IMR-90 (cell line): Measurements from ENCODE around the gene ARHGEF3.

ENCODE experiments used
- SMC3 ChIP-seq: fragments of 150-350 bp; IDR thresholded peaks from 2 replicates; pipeline ENCODE4 v1.6.1; 2016; ENCODE audit warnings: low read depth, mild to moderate bottlenecking, antibody characterized with exemption, low read length, moderate library complexity
- TF ChIP-seq, protein P1 (sequence below): conservative IDR thresholded peaks from 2 replicates; pipeline ENCODE4 v1.5.1; 2012; ENCODE audit warnings: mild to moderate bottlenecking, low read depth, low read length, improper control_type of control experiment

DNA sequence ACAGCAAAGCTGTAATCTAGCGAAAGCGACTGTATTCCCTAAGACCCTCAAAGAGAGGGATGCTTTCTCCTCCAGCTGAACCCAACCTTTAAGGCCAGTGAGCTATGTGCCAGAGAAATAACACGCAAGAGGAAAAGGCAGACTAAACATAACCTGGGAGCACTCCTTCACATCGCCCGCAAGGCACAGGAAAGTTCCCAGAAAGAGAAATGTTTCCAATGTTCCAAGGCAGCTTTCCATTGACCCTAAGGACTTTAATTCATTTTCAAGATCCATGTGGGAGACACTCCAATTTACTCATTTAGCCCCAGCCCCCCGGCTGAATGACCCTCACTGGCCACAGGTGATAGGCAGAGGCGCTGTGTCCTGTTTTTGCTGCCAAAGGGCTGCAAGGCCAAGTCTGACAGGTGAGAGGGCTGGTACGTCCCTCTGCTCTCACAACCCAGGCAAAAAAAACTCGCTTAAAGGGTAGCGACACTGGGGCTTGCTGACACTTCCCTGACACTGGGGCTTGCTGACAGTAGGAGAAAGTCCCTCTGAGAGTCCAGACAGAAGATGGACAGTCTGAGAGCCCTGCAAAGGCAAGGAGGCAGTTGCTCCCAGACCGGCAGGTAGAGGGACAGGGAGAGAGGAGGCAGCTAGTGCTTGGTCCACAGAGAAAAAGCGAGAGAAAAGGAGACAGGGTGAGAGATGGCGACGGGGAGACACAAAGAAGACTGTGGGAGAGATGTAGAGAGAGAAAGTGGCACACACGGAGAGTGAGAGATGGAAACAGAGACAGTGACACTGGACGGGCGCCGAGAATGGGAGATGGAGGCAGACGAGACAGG lies 702 bp downstream of the ARHGEF3 start:
- TF ChIP-seq, protein P1, sequence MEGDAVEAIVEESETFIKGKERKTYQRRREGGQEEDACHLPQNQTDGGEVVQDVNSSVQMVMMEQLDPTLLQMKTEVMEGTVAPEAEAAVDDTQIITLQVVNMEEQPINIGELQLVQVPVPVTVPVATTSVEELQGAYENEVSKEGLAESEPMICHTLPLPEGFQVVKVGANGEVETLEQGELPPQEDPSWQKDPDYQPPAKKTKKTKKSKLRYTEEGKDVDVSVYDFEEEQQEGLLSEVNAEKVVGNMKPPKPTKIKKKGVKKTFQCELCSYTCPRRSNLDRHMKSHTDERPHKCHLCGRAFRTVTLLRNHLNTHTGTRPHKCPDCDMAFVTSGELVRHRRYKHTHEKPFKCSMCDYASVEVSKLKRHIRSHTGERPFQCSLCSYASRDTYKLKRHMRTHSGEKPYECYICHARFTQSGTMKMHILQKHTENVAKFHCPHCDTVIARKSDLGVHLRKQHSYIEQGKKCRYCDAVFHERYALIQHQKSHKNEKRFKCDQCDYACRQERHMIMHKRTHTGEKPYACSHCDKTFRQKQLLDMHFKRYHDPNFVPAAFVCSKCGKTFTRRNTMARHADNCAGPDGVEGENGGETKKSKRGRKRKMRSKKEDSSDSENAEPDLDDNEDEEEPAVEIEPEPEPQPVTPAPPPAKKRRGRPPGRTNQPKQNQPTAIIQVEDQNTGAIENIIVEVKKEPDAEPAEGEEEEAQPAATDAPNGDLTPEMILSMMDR, result no peak
- TF ChIP-seq SMC3, result no peak
